Fibroblast of villous mesenchyme (primary cell): ENCODE data around the gene HOXB9. TPM values are rescaled to one million over a fixed set of nuclear protein-coding genes. Genes with fewer than 3 reads are reported as not detected.

Source experiments
- DNase-seq: peaks from one replicate; pipeline ENCODE4 v3.0.0-alpha.2; 2010; ENCODE audit warnings: low read depth
- H3K4me3 ChIP-seq: 2 replicates; pipeline ENCODE4 v1.5.1; 2011; ENCODE audit warnings: low read depth, mild to moderate bottlenecking, low read length
- total RNA-seq: library from RNA; depleted of rRNA; stranded (reverse); fragments of >200 nt; gene quantifications from 2 replicates; pipeline ENCODE4 v1.2.3, GENCODE V29; 2012
- TF ChIP-seq, protein P1 (sequence below): IDR thresholded peaks from 2 replicates; pipeline ENCODE4 v1.5.1; 2012; ENCODE audit warnings: low read depth, mild to moderate bottlenecking, low read length; ENCODE audit not compliant: insufficient read depth

The HOXB9 gene
- total RNA-seq, 1 donor = not detected

DNA sequence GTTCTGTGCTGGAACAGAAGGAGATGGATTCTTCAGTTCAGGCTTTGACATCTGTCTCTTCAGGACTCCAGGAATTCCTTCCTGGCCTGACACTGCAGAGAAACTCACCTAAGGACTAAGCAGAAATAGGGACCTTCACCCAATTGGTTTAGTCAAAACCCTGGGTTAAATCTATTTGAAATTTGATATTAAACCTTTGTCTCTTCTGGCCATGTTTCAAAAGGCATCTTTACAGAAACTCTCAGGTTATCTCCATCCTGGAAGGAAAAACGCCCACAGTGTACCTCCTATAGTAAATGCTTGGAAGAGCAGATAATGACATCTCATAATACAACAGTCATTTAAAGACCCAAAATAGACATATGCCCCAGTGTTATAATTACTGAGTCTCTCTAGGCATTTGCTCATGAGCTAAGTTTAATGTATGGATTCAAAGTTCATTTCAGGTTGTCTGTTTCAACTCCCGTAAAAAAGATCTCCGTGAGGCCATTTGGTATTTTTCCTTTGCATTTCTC is 42.4 kb downstream of the HOXB9 start:
- TF ChIP-seq, protein P1, sequence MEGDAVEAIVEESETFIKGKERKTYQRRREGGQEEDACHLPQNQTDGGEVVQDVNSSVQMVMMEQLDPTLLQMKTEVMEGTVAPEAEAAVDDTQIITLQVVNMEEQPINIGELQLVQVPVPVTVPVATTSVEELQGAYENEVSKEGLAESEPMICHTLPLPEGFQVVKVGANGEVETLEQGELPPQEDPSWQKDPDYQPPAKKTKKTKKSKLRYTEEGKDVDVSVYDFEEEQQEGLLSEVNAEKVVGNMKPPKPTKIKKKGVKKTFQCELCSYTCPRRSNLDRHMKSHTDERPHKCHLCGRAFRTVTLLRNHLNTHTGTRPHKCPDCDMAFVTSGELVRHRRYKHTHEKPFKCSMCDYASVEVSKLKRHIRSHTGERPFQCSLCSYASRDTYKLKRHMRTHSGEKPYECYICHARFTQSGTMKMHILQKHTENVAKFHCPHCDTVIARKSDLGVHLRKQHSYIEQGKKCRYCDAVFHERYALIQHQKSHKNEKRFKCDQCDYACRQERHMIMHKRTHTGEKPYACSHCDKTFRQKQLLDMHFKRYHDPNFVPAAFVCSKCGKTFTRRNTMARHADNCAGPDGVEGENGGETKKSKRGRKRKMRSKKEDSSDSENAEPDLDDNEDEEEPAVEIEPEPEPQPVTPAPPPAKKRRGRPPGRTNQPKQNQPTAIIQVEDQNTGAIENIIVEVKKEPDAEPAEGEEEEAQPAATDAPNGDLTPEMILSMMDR = no peak
- no peak overlapping the region for H3K4me3 ChIP-seq
- no peak for DNase-seq

GRCh38 chr17:48582750-48583069 is 43.4 kb downstream of the HOXB9 start:
- TF ChIP-seq, protein P1 = no peak
- no peak for DNase-seq
- H3K4me3 ChIP-seq = no peak overlapping the region

- peak; percentile 22 for DNase-seq
- TF ChIP-seq, protein P1 = no peak
- no peak overlapping the region for H3K4me3 ChIP-seq
These were observed 46.2 kb downstream of the HOXB9 start for GRCh38 chr17:48579760-48580554.

- no peak for DNase-seq
- H3K4me3 ChIP-seq = no peak overlapping the region
- TF ChIP-seq, protein P1 = no peak
These were observed 46.7 kb downstream of the HOXB9 start for GRCh38 chr17:48579471-48579759.

DNA sequence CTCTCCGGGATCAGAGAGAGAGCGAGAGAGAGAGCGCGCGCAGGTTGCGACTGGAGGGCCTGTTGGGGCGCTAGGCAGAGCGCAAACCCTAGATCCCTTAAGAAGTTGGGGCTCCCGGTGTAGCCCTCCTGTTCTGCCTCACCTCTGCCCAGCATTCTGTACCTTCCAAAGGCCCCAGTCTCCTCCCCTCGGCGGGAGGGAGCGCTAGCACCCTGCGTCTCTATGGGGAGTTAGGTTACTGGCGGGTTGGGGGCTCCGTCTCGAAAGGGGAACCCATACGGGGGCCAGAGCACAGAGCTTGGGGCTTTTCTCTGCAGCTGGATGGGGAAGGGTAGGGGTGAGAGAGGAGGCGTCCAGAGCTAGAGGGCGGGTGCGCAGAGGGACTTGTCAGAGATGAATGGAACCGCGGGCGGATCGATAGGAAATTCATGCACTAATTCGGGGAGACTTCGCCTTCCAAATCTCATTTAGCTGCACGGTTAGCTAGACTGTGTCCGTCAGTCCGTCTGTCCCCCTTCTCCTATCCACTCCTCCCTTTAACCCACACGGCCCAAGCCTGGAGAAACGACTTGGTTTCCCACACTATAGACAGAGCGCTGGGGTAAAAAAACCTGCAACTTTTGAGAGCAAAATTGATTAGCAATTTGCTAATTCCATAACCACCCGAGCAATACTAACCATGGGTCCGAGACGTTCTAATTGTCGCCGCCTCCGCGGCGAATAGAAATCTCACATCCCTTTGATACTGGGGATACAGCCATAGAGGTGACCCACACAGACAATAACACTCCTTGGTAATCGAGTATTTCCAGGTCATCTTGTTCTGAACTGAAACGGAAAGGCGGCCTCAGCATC is 47.3 kb downstream of the HOXB9 start:
- TF ChIP-seq, protein P1 = no peak
- no peak for DNase-seq
- H3K4me3 ChIP-seq = peak overlapping the region; percentile 51

DNA sequence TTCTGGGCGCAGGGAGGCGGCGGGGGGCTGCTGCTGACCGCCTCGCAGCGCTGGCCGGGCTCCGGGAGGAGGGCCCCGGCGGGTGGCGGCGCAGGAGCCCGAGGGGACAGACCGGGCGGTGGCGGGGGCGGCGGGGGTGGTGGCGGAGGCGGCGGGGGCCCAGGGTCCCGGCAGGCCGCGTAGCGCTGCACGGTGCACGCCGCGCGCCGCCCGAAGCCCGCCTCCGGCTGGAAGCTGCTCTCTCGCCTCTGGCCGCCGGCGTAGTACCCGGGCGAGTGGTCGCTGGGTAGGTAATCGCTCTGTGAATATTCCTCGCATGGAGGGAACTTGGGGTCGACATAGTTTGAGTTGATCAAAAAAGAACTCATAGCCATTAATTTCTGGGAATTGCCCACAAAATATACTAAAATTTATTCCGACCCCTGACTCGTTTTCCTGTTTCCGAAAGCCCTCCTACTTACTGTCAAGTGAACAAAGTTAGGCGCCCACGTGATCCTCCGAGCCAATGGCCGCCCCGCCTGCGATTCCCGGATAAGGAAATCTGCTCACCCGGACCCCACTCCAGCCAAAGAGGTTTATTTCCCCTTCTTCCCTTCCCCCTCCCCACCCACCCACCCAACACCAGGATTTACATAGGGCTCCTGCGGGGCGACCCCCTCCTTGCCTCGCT is 48.1 kb downstream of the HOXB9 start, which contains the start of gene HOXB4:
TSS of gene HOXB4 (minus strand) at position 405 of the 670 bp plus-strand sequence. CDS start at position 374, 31 bp downstream.
- H3K4me3 ChIP-seq = peak within 1 kb of the TSS; percentile 51
- DNase-seq = peak; percentile 64
- TF ChIP-seq, protein P1 = no peak
